Nephron progenitor cell (in vitro differentiated cells): ENCODE results near the gene NINL.

ENCODE experiments used
- DNase-seq: peaks from one replicate; pipeline ENCODE4 v3.0.0; 2021
- H3K27ac Mint-ChIP-seq: 2 replicates; pipeline ENCODE4 v1.8.0; 2021; ENCODE audit warnings: mild to moderate bottlenecking, moderate library complexity, mixed read lengths
- H3K27me3 Mint-ChIP-seq: 2 replicates; pipeline ENCODE4 v1.8.0; 2021; ENCODE audit warnings: mild to moderate bottlenecking, low read depth, mixed read lengths; ENCODE audit not compliant: poor library complexity
- H3K36me3 Mint-ChIP-seq: 2 replicates; pipeline ENCODE4 v1.8.0; 2021; ENCODE audit warnings: low read depth, mixed read lengths
- H3K4me1 Mint-ChIP-seq: 2 replicates; pipeline ENCODE4 v1.8.0; 2021; ENCODE audit warnings: mixed read lengths
- H3K4me3 Mint-ChIP-seq: 2 replicates; pipeline ENCODE4 v1.8.0; 2021; ENCODE audit warnings: mild to moderate bottlenecking, moderate library complexity, mixed read lengths
- H3K9me3 Mint-ChIP-seq: 2 replicates; pipeline ENCODE4 v1.8.0; 2021; ENCODE audit warnings: mild to moderate bottlenecking, moderate library complexity, mixed read lengths
- CTCF ChIP-seq: fragments of 200-600 bp; sonication (generic); IDR thresholded peaks from 2 replicates; pipeline ENCODE4 v1.5.0; 2021; ENCODE audit warnings: antibody characterized with exemption

The NINL gene

DNA sequence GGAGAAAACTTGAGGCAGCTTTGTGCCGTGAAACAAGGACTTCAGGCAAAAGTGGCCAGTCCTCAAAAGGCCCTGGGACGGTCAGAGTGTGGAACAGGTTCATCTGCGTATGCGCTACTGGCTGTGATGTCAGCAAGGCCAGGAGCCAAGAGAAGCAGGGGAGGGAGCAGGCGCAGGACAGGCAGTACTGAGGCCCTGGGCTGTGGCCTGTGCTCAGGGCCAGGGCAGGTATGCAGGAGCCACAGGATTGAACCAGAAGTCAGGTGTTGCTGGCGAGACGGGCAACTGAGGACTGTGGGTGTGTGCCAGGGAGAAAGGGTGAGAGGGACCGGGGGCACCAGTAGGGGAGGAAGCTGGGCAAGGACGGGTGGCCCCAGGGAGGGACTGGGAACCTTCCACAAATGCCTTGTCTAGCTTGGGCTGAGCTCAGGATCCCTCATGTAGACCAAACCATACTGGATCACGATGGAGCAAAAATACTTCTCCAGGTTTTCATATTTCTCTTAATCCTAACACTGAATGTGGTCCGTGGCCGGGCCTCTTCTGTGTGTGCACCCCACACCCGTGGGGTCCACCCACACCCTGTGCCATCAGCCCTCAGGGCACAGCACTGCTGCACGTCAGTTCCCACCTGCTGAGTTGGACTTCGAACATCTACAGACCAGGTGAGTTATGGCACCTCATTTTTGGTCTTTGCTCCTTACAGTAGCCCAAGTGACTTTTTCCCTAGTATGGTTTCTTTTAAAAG lies 131.0 kb downstream of the NINL start:
- Mint-ChIP-seq H3K4me3 (no peak overlapping the region), H3K9me3 (peaks cover 27% of the 10 kb centered on the region), H3K27ac (no peak overlapping the region), H3K27me3 (no peaks in the 10 kb centered on the region), H3K4me1 (no peaks in the 10 kb centered on the region), H3K36me3 (peaks cover 76% of the 10 kb centered on the region)
- TF ChIP-seq CTCF, result no peak
- DNase-seq, result no peak

GRCh38 chr20:25453035-25453810 lies 132.1 kb downstream of the NINL start:
- Mint-ChIP-seq H3K4me3 (no peak overlapping the region), H3K36me3 (peaks cover 85% of the 10 kb centered on the region), H3K27ac (peak overlapping the region; percentile 94), H3K4me1 (no peaks in the 10 kb centered on the region), H3K9me3 (peaks cover 38% of the 10 kb centered on the region), H3K27me3 (no peaks in the 10 kb centered on the region)
- DNase-seq, result no peak
- no peak for TF ChIP-seq CTCF

DNA sequence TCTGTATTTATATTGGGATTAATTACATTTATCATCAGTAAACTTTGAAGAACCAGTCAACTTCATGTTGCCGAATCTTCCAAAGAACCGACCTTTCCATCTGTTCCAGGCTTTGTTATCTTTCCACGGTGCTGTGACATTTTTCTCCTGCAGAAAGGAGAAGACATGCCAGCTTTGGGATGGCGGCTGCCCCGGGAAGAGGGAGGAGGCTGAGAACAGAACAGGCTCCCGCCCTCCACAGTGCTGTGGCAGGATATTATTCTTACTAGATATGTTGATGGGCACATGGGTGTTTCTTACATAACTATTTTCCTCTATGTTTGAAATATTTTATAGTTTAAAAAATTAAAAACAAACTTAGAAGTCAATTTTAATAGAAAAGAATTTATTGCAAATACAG lies 133.0 kb downstream of the NINL start:
- H3K9me3 Mint-ChIP-seq, result peaks cover 44% of the 10 kb centered on the region
- TF ChIP-seq CTCF, result no peak
- H3K36me3 Mint-ChIP-seq, result peaks cover 85% of the 10 kb centered on the region
- H3K27me3 Mint-ChIP-seq, result no peaks in the 10 kb centered on the region
- no peak overlapping the region for H3K27ac Mint-ChIP-seq
- H3K4me1 Mint-ChIP-seq, result no peaks in the 10 kb centered on the region
- no peak overlapping the region for H3K4me3 Mint-ChIP-seq
- DNase-seq, result no peak

DNA sequence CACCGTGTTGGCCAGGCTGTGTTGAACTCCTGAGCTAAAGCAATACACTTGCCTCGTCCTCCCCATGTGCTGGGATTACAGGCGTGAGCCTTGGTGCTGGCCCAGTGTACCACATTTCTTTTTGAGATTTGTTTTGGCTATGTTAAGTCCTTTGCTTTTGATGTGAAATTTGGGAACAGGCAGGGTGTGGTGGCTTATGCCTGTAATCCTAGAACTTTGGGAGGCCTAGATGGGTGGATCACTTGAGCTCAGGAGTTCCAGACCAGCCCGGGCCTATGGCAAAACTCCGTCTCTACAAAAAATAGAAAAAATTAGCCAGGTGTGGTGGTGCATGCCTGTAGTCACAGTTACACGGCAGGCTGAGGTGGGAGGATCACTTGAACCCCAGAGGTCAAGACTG lies 137.7 kb downstream of the NINL start:
- Mint-ChIP-seq H3K27me3 (no peaks in the 10 kb centered on the region), H3K27ac (no peak overlapping the region), H3K4me1 (no peaks in the 10 kb centered on the region), H3K36me3 (peaks cover 93% of the 10 kb centered on the region), H3K4me3 (no peak overlapping the region), H3K9me3 (peaks cover 46% of the 10 kb centered on the region)
- DNase-seq, result no peak
- no peak for TF ChIP-seq CTCF

DNA sequence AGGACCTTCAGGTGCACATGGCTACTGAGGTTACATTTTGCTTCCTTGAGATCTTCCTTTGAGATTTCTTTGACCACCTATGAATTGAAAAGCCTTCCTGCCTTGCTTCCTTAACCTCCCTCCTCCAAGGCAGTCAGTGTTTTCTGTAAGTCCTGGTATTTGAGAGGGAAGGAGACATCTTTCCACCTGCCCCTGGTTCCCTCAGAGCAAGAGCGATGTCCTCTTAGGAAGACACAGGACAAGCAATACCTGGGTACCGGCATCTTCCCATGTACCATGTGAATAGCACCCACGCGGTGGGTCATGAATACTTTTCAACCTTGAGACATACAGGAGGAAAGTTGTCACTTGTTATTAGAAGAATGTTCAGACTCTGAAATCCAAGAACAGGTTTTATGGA lies 140.8 kb downstream of the NINL start:
- Mint-ChIP-seq H3K9me3 (peaks cover 24% of the 10 kb centered on the region), H3K36me3 (peaks cover 81% of the 10 kb centered on the region), H3K4me3 (no peak overlapping the region), H3K27me3 (no peaks in the 10 kb centered on the region), H3K4me1 (no peaks in the 10 kb centered on the region), H3K27ac (peak overlapping the region; percentile 80)
- no peak for DNase-seq
- TF ChIP-seq CTCF, result no peak
